ENCODE data around the gene UBE2E2. TPM values are rescaled to one million over a fixed set of nuclear protein-coding genes. Genes with fewer than 3 reads are reported as not detected.

UBE2E2 gene
- total RNA-seq, 1 experiment from 2014 or later: 38.6 TPM

DNA sequence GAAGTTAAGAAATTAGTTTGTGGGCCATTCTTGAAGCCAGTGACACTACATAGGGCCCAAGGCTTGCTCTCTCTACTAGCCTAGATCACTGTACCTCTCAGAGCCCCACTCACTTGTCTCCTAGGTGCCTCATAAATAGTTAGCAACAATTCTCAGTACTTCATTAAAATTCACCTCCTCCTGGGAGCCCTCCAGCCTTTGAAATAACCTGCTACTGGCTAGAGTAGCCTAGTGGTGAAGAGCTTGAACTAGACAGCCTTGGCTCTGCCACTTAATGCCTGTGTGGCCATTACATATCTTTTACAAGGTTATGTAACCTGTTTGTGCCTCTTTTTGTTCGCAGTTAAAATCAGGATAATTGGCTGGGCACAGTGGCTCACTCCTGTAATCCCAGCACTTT lies 89.3 kb downstream of the UBE2E2 start:
- Histone ChIP-seq H3K27me3 (ENCODE audit: insufficient read depth, low read length) (no peaks in the 10 kb centered on the region), H4K20me1 (ENCODE audit: control insufficient read depth, insufficient read depth, insufficient read length) (no peaks in the 10 kb centered on the region), H3K4me2 (ENCODE audit: insufficient read depth, insufficient read length, low read length) (no peak overlapping the region), H2BK120ac (ENCODE audit: low read depth, low read length, poor library complexity, severe bottlenecking) (no peak overlapping the region), H4K5ac (ENCODE audit: insufficient read length, low read depth, low read length) (no peak overlapping the region), H3K14ac (ENCODE audit: insufficient read depth, low read length) (no peak overlapping the region), H3K9me3 (ENCODE audit: control insufficient read depth, low read depth, low read length) (no peaks in the 10 kb centered on the region), H3T11ph (ENCODE audit: low read length) (no peak overlapping the region), H3K18ac (ENCODE audit: insufficient read length, low read depth, low read length) (no peak overlapping the region), H3K4ac (ENCODE audit: low read depth, low read length) (no peak overlapping the region), H2BK12ac (ENCODE audit: insufficient read length, low read depth, low read length) (no peak overlapping the region), H4K8ac (replicated peaks; ENCODE audit: insufficient read length, low read depth, low read length) (no peak overlapping the region), H3K79me2 (ENCODE audit: insufficient read depth, low read length) (no peaks in the 10 kb centered on the region), H3K9ac (ENCODE audit: extremely low read depth, insufficient read length, low read length) (no peak overlapping the region), H3K27ac (ENCODE audit: insufficient read length, low read depth, low read length) (no peak overlapping the region), H2BK20ac (ENCODE audit: low read depth, low read length, poor library complexity, severe bottlenecking) (no peak overlapping the region), H4K91ac (ENCODE audit: insufficient read length, low read depth, low read length) (no peak overlapping the region), H3K23me2 (ENCODE audit: insufficient read length, low read depth, low read length, poor library complexity, severe bottlenecking) (no peaks in the 10 kb centered on the region), H3K56ac (ENCODE audit: insufficient read length, low read depth, low read length) (no peak overlapping the region), H2BK5ac (ENCODE audit: insufficient read length, low read length) (no peak overlapping the region), H3K4me1 (ENCODE audit: insufficient read depth, low read length) (peaks cover 2% of the 10 kb centered on the region; the same call in 1 of the 2 replicates), H3K23ac (ENCODE audit: insufficient read length, low read depth, low read length) (no peak overlapping the region), H3K79me1 (ENCODE audit: insufficient read depth, low read depth, low read length, poor library complexity, severe bottlenecking) (no peaks in the 10 kb centered on the region), H2BK15ac (ENCODE audit: low read depth, low read length) (no peak overlapping the region), H2AK5ac (ENCODE audit: insufficient read length, low read length) (no peak overlapping the region), H2AFZ (ENCODE audit: low read length) (no peak overlapping the region)
- WGBS (ENCODE audit: extremely low coverage, insufficient read length, low lambda C conversion rate): no CpG with 5 or more reads among the region's 1 CpG
- peaks cover 23 to 24% of the 10 kb centered on the region in 2 experiments for H3K4me1 Mint-ChIP-seq
- H3K4me3 Mint-ChIP-seq: no peak overlapping the region
- DNase-seq: no peak
- H3K36me3 Mint-ChIP-seq (ENCODE audit: insufficient read depth in 1 of 3, low read depth in 3 of 3): peaks cover 0 to 5% (median 4%) of the 10 kb centered on the region in 3 experiments; a peak in 3 of 7 replicates
- H3K9me3 Mint-ChIP-seq: peaks cover 3 to 7% of the 10 kb centered on the region in 2 experiments; a peak in 4 of 5 replicates
- TF ChIP-seq, protein P1, sequence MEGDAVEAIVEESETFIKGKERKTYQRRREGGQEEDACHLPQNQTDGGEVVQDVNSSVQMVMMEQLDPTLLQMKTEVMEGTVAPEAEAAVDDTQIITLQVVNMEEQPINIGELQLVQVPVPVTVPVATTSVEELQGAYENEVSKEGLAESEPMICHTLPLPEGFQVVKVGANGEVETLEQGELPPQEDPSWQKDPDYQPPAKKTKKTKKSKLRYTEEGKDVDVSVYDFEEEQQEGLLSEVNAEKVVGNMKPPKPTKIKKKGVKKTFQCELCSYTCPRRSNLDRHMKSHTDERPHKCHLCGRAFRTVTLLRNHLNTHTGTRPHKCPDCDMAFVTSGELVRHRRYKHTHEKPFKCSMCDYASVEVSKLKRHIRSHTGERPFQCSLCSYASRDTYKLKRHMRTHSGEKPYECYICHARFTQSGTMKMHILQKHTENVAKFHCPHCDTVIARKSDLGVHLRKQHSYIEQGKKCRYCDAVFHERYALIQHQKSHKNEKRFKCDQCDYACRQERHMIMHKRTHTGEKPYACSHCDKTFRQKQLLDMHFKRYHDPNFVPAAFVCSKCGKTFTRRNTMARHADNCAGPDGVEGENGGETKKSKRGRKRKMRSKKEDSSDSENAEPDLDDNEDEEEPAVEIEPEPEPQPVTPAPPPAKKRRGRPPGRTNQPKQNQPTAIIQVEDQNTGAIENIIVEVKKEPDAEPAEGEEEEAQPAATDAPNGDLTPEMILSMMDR (conservative IDR thresholded peaks at IDR 0.05): no peak; the same call in 2 of the 3 replicates
- peak overlapping the region in 1 of 3 experiments; percentile 68; a peak in 1 of 7 replicates for H3K27ac Mint-ChIP-seq
- no peaks in the 10 kb centered on the region for H3K27me3 Mint-ChIP-seq (ENCODE audit: low read depth)

All from H9 (cell line).